Measurements from ENCODE around the gene ZC3H6.

- TF ChIP-seq MAX (CRISPR knock-in tag; IDR thresholded peaks at IDR 0.05) (no peak), CTCF (IDR thresholded peaks at IDR 0.05) (no peak)
These were observed 56.8 kb downstream of the ZC3H6 start for GRCh38 chr2:112332123-112332696.

All from WTC11 (cell line).